ENCODE data around the gene HNRNPK.
A peak's percentile ranks its signal among the peaks of the same experiment; 100 is the strongest.

GRCh38 chr9:83956086-83956435 lies 24.0 kb downstream of the HNRNPK start:
- TF ChIP-seq ESRRA (IDR thresholded peaks at IDR 0.05; ENCODE audit: low read length) (no peak), CREM (IDR thresholded peaks at IDR 0.05; ENCODE audit: low read depth) (0 out of 2 replicates have a peak, but pooled peaks have one; percentile 22), CEBPB (IDR thresholded peaks at IDR 0.05; ENCODE audit: borderline replicate concordance in 1 of 2, low read depth in 2 of 2, low read length in 2 of 2) (no peak), CREB1 (IDR thresholded peaks at IDR 0.05; ENCODE audit: low read depth) (no peak), EZH2 (IDR thresholded peaks at IDR 0.05; ENCODE audit: borderline replicate concordance, control insufficient read depth, low read depth, low read length) (no peak), SIX5 (IDR thresholded peaks at IDR 0.05; ENCODE audit: low read depth, low read length, severe bottlenecking) (no peak), SMAD1 (IDR thresholded peaks at IDR 0.05; ENCODE audit: low read depth, partially characterized antibody) (no peak), SIN3A (IDR thresholded peaks at IDR 0.05; ENCODE audit: low read depth, low read length) (no peak), STAT3 (IDR thresholded peaks at IDR 0.05; ENCODE audit: low read depth, low read length) (no peak), REST (IDR thresholded peaks at IDR 0.05; ENCODE audit: low read depth, low read length) (no peak), NFXL1 (IDR thresholded peaks at IDR 0.05; ENCODE audit: borderline replicate concordance) (no peak), MEF2A (IDR thresholded peaks at IDR 0.05; ENCODE audit: insufficient read depth, low read depth, low read length) (no peak)
